Liver (tissue), 9 donors: Measurements from ENCODE around the gene RUNX1. TPM values are rescaled to one million over a fixed set of nuclear protein-coding genes. Genes with fewer than 3 reads are reported as not detected.
A peak's percentile ranks its signal among the peaks of the same experiment; 100 is the strongest.

Experiments
- DNase-seq: peaks from one replicate; pipeline ENCODE4 v3.0.0-alpha.2; 2017; ENCODE audit warnings: low spot score
- H3K27ac ChIP-seq, 2 donors: one replicate each; pipeline ENCODE4 v1.7.0; 2013; ENCODE audit warnings: inconsistent platforms in 2 of 2, low read length in 2 of 2, control low read depth in 1 of 2, low read depth in 1 of 2, mild to moderate bottlenecking in 1 of 2
- H3K27me3 ChIP-seq, 4 donors: one replicate each; pipeline versions ENCODE4 v1.6.1 to v1.7.0; 2013; ENCODE audit warnings: low read length in 3 of 4, inconsistent platforms in 1 of 4, mild to moderate bottlenecking in 1 of 4, moderate library complexity in 1 of 4; ENCODE audit not compliant: control insufficient read depth in 4 of 4, insufficient read depth in 4 of 4
- H3K36me3 ChIP-seq, 4 donors: one replicate each; pipeline versions ENCODE4 v1.6.1 to v1.7.0; 2013; ENCODE audit warnings: low read length in 3 of 4, mild to moderate bottlenecking in 3 of 4, low read depth in 1 of 4, moderate library complexity in 1 of 4; ENCODE audit not compliant: control insufficient read depth in 4 of 4, insufficient read depth in 3 of 4
- H3K4me1 ChIP-seq, 4 donors: one replicate each; pipeline versions ENCODE4 v1.6.1 to v1.7.0; 2013; ENCODE audit warnings: low read length in 3 of 4, mild to moderate bottlenecking in 3 of 4, moderate library complexity in 1 of 4; ENCODE audit not compliant: control insufficient read depth in 4 of 4, insufficient read depth in 4 of 4
- H3K4me3 ChIP-seq, 3 donors: one replicate each; pipeline versions ENCODE4 v1.6.1 to v1.7.0; 2013; ENCODE audit warnings: low read length in 3 of 3, control low read depth in 1 of 3, low read depth in 1 of 3, mild to moderate bottlenecking in 1 of 3
- H3K9ac ChIP-seq, 2 donors: one replicate each; pipeline ENCODE4 v1.7.0; 2013; ENCODE audit warnings: low read length in 2 of 2, mild to moderate bottlenecking in 2 of 2, moderate library complexity in 2 of 2, control low read depth in 1 of 2, low read depth in 1 of 2
- H3K9me3 ChIP-seq, 4 donors: one replicate each; pipeline versions ENCODE4 v1.6.1 to v1.7.0; 2013; ENCODE audit warnings: low read length in 3 of 4; ENCODE audit not compliant: control insufficient read depth in 4 of 4
- ATF3 ChIP-seq: IDR thresholded peaks from 2 replicates; pipeline ENCODE4 v1.6.1; 2016; ENCODE audit warnings: antibody characterized with exemption
- CTCF ChIP-seq: fragments of 150-350 bp; IDR thresholded peaks from 2 replicates; pipeline ENCODE4 v1.5.1; 2017; ENCODE audit warnings: improper control_type of control experiment, low read depth, low read length; ENCODE audit not compliant: missing input control
- EGR1 ChIP-seq, 2 donors: IDR thresholded peaks; 2 replicates each; pipeline ENCODE4 v1.6.1; 2016 to 2018; ENCODE audit warnings: antibody characterized with exemption in 2 of 2, low read depth in 2 of 2
- FOXA1 ChIP-seq: IDR thresholded peaks from 2 replicates; pipeline ENCODE4 v1.6.1; 2016; ENCODE audit warnings: antibody characterized with exemption
- FOXA2 ChIP-seq: IDR thresholded peaks from 2 replicates; pipeline ENCODE4 v1.6.1; 2016; ENCODE audit warnings: antibody characterized with exemption
- GABPA ChIP-seq, 2 donors: IDR thresholded peaks in 1 of 2; conservative IDR thresholded peaks in 1 of 2; 2 replicates each; pipeline ENCODE4 v1.6.1; 2016; ENCODE audit warnings: antibody characterized with exemption in 2 of 2, mild to moderate bottlenecking in 1 of 2, moderate library complexity in 1 of 2
- HNF4A ChIP-seq, 2 donors: conservative IDR thresholded peaks; 2 replicates each; pipeline ENCODE4 v1.6.1; 2016; ENCODE audit warnings: antibody characterized with exemption in 2 of 2, mild to moderate bottlenecking in 2 of 2
- HNF4G ChIP-seq: IDR thresholded peaks from 2 replicates; pipeline ENCODE4 v1.6.1; 2016; ENCODE audit warnings: antibody characterized with exemption
- JUND ChIP-seq, 2 donors: IDR thresholded peaks; 2 replicates each; pipeline ENCODE4 v1.6.1; 2016; ENCODE audit warnings: antibody characterized with exemption in 2 of 2
- MAX ChIP-seq: IDR thresholded peaks from 2 replicates; pipeline ENCODE4 v1.6.1; 2016; ENCODE audit warnings: antibody characterized with exemption
- NR2F2 ChIP-seq: IDR thresholded peaks from 2 replicates; pipeline ENCODE4 v1.6.1; 2016; ENCODE audit warnings: antibody characterized with exemption
- RAD21 ChIP-seq, 2 donors: IDR thresholded peaks; 2 replicates each; pipeline ENCODE4 v1.6.1; 2016; ENCODE audit warnings: antibody characterized with exemption in 2 of 2, mild to moderate bottlenecking in 2 of 2
- REST ChIP-seq: IDR thresholded peaks from 2 replicates; pipeline ENCODE4 v1.6.1; 2016; ENCODE audit warnings: antibody characterized with exemption, mild to moderate bottlenecking
- RXRA ChIP-seq, 2 donors: IDR thresholded peaks; 2 replicates each; pipeline ENCODE4 v1.6.1; 2017 to 2018; ENCODE audit warnings: antibody characterized with exemption in 2 of 2, mild to moderate bottlenecking in 1 of 2
- SP1 ChIP-seq: IDR thresholded peaks from 2 replicates; pipeline ENCODE4 v1.6.1; 2018; ENCODE audit warnings: antibody characterized with exemption, mild to moderate bottlenecking
- TAF1 ChIP-seq: conservative IDR thresholded peaks from 2 replicates; pipeline ENCODE4 v1.6.1; 2016; ENCODE audit warnings: antibody characterized with exemption, mild to moderate bottlenecking
- YY1 ChIP-seq: IDR thresholded peaks from 2 replicates; pipeline ENCODE4 v1.6.1; 2016; ENCODE audit warnings: antibody characterized with exemption, mild to moderate bottlenecking
- ZBTB33 ChIP-seq: IDR thresholded peaks from 2 replicates; pipeline ENCODE4 v1.6.1; 2016; ENCODE audit warnings: antibody characterized with exemption
- WGBS: extraction: QIAGEN DNeasy Blood & Tissue Kit; methylation state at CpG from one replicate; pipeline ENCODE4 v1.1.7; 2013; 5-methylcytosine and 5-hydroxymethylcytosine counted together
- polyA plus RNA-seq, 2 donors: library from polyadenylated mRNA; stranded (reverse) in 1 of 2; unstranded in 1 of 2; fragments of 200-250 nt in 1 of 2; fragments of >200 nt in 1 of 2; fragmentation: Nextera tagmentation in 1 of 2; extraction: Ambion mirVana in 1 of 2; gene quantifications; one replicate each; pipeline versions ENCODE4 v1.2.1 to v1.2.3, GENCODE V29; 2013 to 2015
- total RNA-seq, 2 donors: library from RNA; depleted of rRNA; stranded (reverse); fragments of >200 nt; gene quantifications; one replicate each; pipeline ENCODE4 v1.2.3, GENCODE V29; 2014
- donor health status: healthy.
- donor health status: healthy.
- donor health status: healthy.
- donor health status: healthy.
- donor health status: healthy.

Gene RUNX1
- total and polyA plus RNA-seq, 4 donors: 0.98 to 7.2 (median 3.1) TPM

GRCh38 chr21:34910396-34910795 is 138.7 kb downstream of the RUNX1 start:
- H3K9me3 ChIP-seq: no peaks in the 10 kb centered on the region
- H3K36me3 ChIP-seq: no peaks in the 10 kb centered on the region
- H3K27me3 ChIP-seq: no peaks in the 10 kb centered on the region
- peaks cover 6 to 38% (median 33%) of the 10 kb centered on the region in 4 donors for H3K4me1 ChIP-seq
- no peak overlapping the region for H3K9ac ChIP-seq
- H3K4me3 ChIP-seq: no peak overlapping the region
- peak overlapping the region; percentile 36 to 40 for H3K27ac ChIP-seq
- no peak for TF ChIP-seq JUND (IDR thresholded peaks at IDR 0.05)
- no peak for TF ChIP-seq YY1
- TF ChIP-seq CTCF: no peak
- TF ChIP-seq MAX: no peak
- TF ChIP-seq RXRA (IDR thresholded peaks at IDR 0.05): peak in 1 of 2 donors; percentile 65
- no peak for TF ChIP-seq FOXA2
- peak; percentile 78 to 84 for TF ChIP-seq HNF4A (conservative IDR thresholded peaks at IDR 0.05)
- no peak for TF ChIP-seq REST
- no peak for TF ChIP-seq GABPA (IDR thresholded peaks at IDR 0.05 in 1 of 2, conservative IDR thresholded peaks at IDR 0.05 in 1 of 2)
- TF ChIP-seq EGR1 (IDR thresholded peaks at IDR 0.05; ENCODE audit: low read depth in 2 of 2): no peak
- peak in 1 of 2 donors; percentile 36 for TF ChIP-seq RAD21 (IDR thresholded peaks at IDR 0.05)
- peak; percentile 75 for TF ChIP-seq SP1
- no peak for TF ChIP-seq ATF3
- TF ChIP-seq NR2F2: no peak
- TF ChIP-seq FOXA1: no peak
- TF ChIP-seq ZBTB33: no peak
- TF ChIP-seq TAF1: no peak
- peak; percentile 57 for TF ChIP-seq HNF4G
- 44% methylated on average over 4 of the region's 4 CpGs for WGBS
- no peak for DNase-seq
